Heart left ventricle (tissue), 16 donors: ENCODE data around the gene FAAP100. TPM values are rescaled to one million over a fixed set of nuclear protein-coding genes. Genes with fewer than 3 reads are reported as not detected.
A peak's percentile ranks its signal among the peaks of the same experiment; 100 is the strongest.

ENCODE experiments used
- ATAC-seq, 4 donors: fragments of 200-7000 bp; cut with Tn5 transposase; one replicate each; pipeline ENCODE4 v1.9.1; 2020 to 2022; ENCODE audit warnings: moderate library complexity in 4 of 4, mild to moderate bottlenecking in 3 of 4, moderate number of reproducible peaks in 1 of 4
- DNase-seq, 5 donors: peaks; one replicate each; pipeline ENCODE4 v3.0.0-alpha.2; 2020
- H3K27ac ChIP-seq, 12 donors: fragments of 200-600 bp; sonication (generic) in 4 of 12; one replicate each; pipeline versions ENCODE4 v1.5.0 to v1.8.0; 2016 to 2022; ENCODE audit warnings: mild to moderate bottlenecking in 2 of 12
- H3K27me3 ChIP-seq, 9 donors: fragments of 200-600 bp; sonication (generic) in 2 of 9; one replicate each; pipeline versions ENCODE4 v1.5.1 to v1.8.0; 2016 to 2022; ENCODE audit warnings: mild to moderate bottlenecking in 3 of 9
- H3K36me3 ChIP-seq, 9 donors: fragments of 200-600 bp; sonication (generic) in 2 of 9; one replicate each; pipeline versions ENCODE4 v1.5.0 to v1.8.0; 2018 to 2022; ENCODE audit warnings: mild to moderate bottlenecking in 2 of 9
- H3K4me1 ChIP-seq, 12 donors: fragments of 200-600 bp; sonication (generic) in 4 of 12; one replicate each; pipeline versions ENCODE4 v1.5.0 to v1.8.0; 2016 to 2022; ENCODE audit warnings: mild to moderate bottlenecking in 3 of 12
- H3K4me3 ChIP-seq, 12 donors: fragments of 200-600 bp; sonication (generic) in 4 of 12; one replicate each; pipeline versions ENCODE4 v1.5.0 to v1.8.0; 2017 to 2022; ENCODE audit warnings: mild to moderate bottlenecking in 9 of 12, moderate library complexity in 4 of 12
- H3K9me3 ChIP-seq, 12 donors: fragments of 200-600 bp; sonication (generic) in 4 of 12; one replicate each; pipeline versions ENCODE4 v1.5.0 to v1.8.0; 2016 to 2022; ENCODE audit warnings: mild to moderate bottlenecking in 1 of 12
- CTCF ChIP-seq, 12 donors: fragments of 200-600 bp; sonication (generic) in 4 of 12; IDR thresholded peaks; one replicate each; pipeline versions ENCODE4 v1.5.0 to v1.8.0; 2018 to 2022; ENCODE audit warnings: antibody characterized with exemption in 12 of 12, mild to moderate bottlenecking in 5 of 12
- POLR2A ChIP-seq, 2 donors: fragments of 450-650 bp; IDR thresholded peaks; one replicate each; pipeline ENCODE4 v1.6.1; 2017; ENCODE audit warnings: antibody characterized with exemption in 2 of 2, mild to moderate bottlenecking in 2 of 2, moderate library complexity in 2 of 2
- WGBS, 4 donors: extraction: QIAGEN DNeasy Blood & Tissue Kit in 2 of 4; methylation state at CpG; one replicate each; pipeline versions ENCODE4 v1.1.5 to v1.1.7; 2013 to 2018; 5-methylcytosine and 5-hydroxymethylcytosine counted together
- intact Hi-C, 10 donors: fragments of 100-400 bp; cut with DNase I; formaldehyde crosslinking; loops; one replicate each; pipeline versions ENCODE4 v1.11.1 to v1.14.2; 2022
- polyA plus RNA-seq, 2 donors: library from polyadenylated mRNA; stranded (reverse); fragments of 200-250 nt; gene quantifications; one replicate each; pipeline ENCODE4 v1.2.3, GENCODE V29; 2013
- total RNA-seq, 9 donors: library from RNA; depleted of rRNA in 2 of 9; stranded (reverse); fragments of >200 nt in 2 of 9; fragmentation: NEBNext Ultra II Directional in 3 of 9; extraction: Animal tissue kit (Norgen Biotek cat#: 25700) in 3 of 9; gene quantifications; one replicate each; pipeline versions ENCODE4 v1.1.0 to v1.2.4, GENCODE V29; 2016 to 2023
- donor health status: ischemic (EF 13 %, LVEDD 7.1; RV severe dilation, severe dysfunction).
- donor health status: healthy with polysubstance abuse.
- donor health status: DM: no; HTN: yes; CAD: no.
- donor health status: DM: no; HTN: no; CAD: no.
- donor health status: ischemic (EF 25% LVEDD 6.9; RV normal size, moderate dysfunction).
- donor health status: ischemic (EF 25% LVEDD 5.7; RV mildly dilated, moderate dysfunction).
- donor health status: healthy.
- donor health status: DM: yes; HTN: yes; CAD: no.
- donor health status: ischemic (EF 35%, LVEDD 5.7; RV mildly dilated, moderate dysfunction).
- donor health status: nonischemic (EF 11% LVEDD 7.7; RV severe dilation, severe dysfunction).
- donor health status: DM: yes; HTN: yes; CAD: no.
- donor health status: PGD.
- donor health status: ischemic (EF 29% LVEDD 5.4; RV normal size, mild dysfunction).
- donor health status: nonischemic (EF 23%, LVEDD 6.1; RV moderate dilation, normal function).

FAAP100 gene
- total and polyA plus RNA-seq, 11 donors, result 10.1 to 21.6 (median 16.6) TPM

GRCh38 chr17:81509972-81510784 is 42.0 kb downstream of the FAAP100 start:
- TF ChIP-seq CTCF (IDR thresholded peaks at IDR 0.05), result no peak
- peak overlapping the region in 11 of 12 donors; percentile 27 to 100 (median 100) for H3K27ac ChIP-seq
- DNase-seq (no peak), ATAC-seq (no peak)
- H3K4me3 ChIP-seq, result peak overlapping the region; percentile 81 to 99 (median 94)
- intact Hi-C loops, result loop anchor here in 5 of 10 donors (1.0 to 10.0 kb wide), 8 partner anchors 22 to 355 kb away; partner anchors contain the start of genes BAHCC1 (in 2 of the 5), FAAP100 (in 1 of the 5) and P4HB (in 1 of the 5)
- 3 to 7% (median 5%) methylated on average over 22 of the region's 22 CpGs for WGBS, 4 donors
- peaks cover 18 to 44% (median 37%) of the 10 kb centered on the region in 9 donors for H3K36me3 ChIP-seq
- peaks cover 0 to 4% (median 0%) of the 10 kb centered on the region in 12 donors for H3K9me3 ChIP-seq
- no peaks in the 10 kb centered on the region for H3K27me3 ChIP-seq
- H3K4me1 ChIP-seq, result peaks cover 0 to 33% (median 15%) of the 10 kb centered on the region in 12 donors

- Histone ChIP-seq H3K36me3 (peaks cover 18 to 44% (median 37%) of the 10 kb centered on the region in 9 donors), H3K27me3 (no peaks in the 10 kb centered on the region), H3K4me3 (peak overlapping the region; percentile 81 to 99 (median 94)), H3K4me1 (peaks cover 0 to 32% (median 15%) of the 10 kb centered on the region in 12 donors), H3K9me3 (peaks cover 0 to 4% (median 0%) of the 10 kb centered on the region in 12 donors), H3K27ac (peak overlapping the region in 11 of 12 donors; percentile 2 to 100 (median 100))
- TF ChIP-seq CTCF (IDR thresholded peaks at IDR 0.05) (no peak), POLR2A (IDR thresholded peaks at IDR 0.05) (no peak)
- ATAC-seq (no peak), DNase-seq (no peak)
- intact Hi-C loops, result loop anchor here in 1 of 10 donors (1.0 kb wide), 1 partner anchor 21 kb away; no protein-coding TSS in a partner anchor
- 11 to 20% (median 14%) methylated on average over 12 of the region's 12 CpGs for WGBS, 4 donors
These were observed 42.8 kb downstream of the FAAP100 start for GRCh38 chr17:81509207-81509971.

- intact Hi-C loops, result loop anchor here in 1 of 10 donors (1.0 kb wide), 1 partner anchor 20 kb away; no protein-coding TSS in a partner anchor
- Histone ChIP-seq H3K27me3 (no peaks in the 10 kb centered on the region), H3K4me1 (peaks cover 0 to 30% (median 13%) of the 10 kb centered on the region in 12 donors), H3K27ac (peak overlapping the region in 9 of 12 donors; percentile 11 to 100 (median 99)), H3K36me3 (peaks cover 18 to 44% (median 37%) of the 10 kb centered on the region in 9 donors), H3K4me3 (peak overlapping the region in 10 of 12 donors; percentile 81 to 99 (median 94)), H3K9me3 (peaks cover 0 to 4% (median 0%) of the 10 kb centered on the region in 12 donors)
- WGBS, 4 donors, result 42 to 52% (median 48%) methylated on average over 10 of the region's 10 CpGs
- DNase-seq, result peak in 1 of 5 donors; percentile 33
- ATAC-seq, result peak in 2 of 4 donors; percentile 2 to 5
- TF ChIP-seq CTCF (IDR thresholded peaks at IDR 0.05) (no peak), POLR2A (IDR thresholded peaks at IDR 0.05) (no peak)
These were observed 43.4 kb downstream of the FAAP100 start for GRCh38 chr17:81508639-81509206.
